HG02678 (cell line): ENCODE data around the gene CHIC2.
"Not testable (repeated sequence)": the region's sequence is repeated elsewhere in the genome, so short reads cannot be mapped to it uniquely, and the experiment has no call there.

ENCODE experiments used
- ATAC-seq: cut with Tn5 transposase; IDR thresholded peaks from one replicate; pipeline ENCODE4 v1.9.1; 2021; ENCODE audit warnings: mild to moderate bottlenecking, moderate library complexity; ENCODE audit not compliant: unreplicated experiment

CHIC2 gene

DNA sequence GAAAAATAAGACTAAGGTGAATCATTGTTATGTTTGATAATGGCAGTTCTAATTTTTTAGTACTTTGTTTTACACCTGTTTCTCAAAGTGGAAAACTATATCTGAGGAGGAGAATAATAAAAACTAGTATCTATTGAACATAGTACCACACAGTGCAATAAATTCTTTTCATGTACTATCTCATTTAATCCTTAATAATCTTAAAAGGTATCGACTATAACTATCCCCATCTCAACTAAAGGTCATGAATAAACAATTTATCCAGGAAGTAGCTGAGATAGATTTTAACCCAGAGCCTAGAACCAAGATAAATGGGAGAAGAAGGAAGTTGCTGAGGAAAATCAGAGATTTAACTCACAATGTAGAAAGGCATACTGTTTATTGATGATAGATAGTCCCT lies 2.5 kb downstream of the CHIC2 start:
- ATAC-seq = no peak

DNA sequence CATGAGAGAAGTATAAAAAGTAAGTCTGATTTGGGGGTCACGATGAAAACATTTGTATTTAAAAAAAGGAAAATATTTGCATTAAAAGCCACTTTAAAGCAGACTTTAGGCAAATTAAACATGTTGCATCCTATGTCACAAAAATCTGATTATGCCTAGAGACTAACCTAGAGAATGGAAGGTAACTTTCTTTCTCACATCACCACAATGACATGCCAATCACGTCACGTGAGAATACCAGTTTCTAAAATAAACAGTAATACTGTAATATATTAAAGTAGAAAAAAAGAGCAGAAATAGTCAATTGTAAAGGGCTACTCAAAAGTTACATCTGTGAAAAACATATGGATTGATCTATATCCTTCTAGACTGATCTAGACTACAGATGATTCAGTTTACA lies 3.3 kb downstream of the CHIC2 start:
- no peak for ATAC-seq

DNA sequence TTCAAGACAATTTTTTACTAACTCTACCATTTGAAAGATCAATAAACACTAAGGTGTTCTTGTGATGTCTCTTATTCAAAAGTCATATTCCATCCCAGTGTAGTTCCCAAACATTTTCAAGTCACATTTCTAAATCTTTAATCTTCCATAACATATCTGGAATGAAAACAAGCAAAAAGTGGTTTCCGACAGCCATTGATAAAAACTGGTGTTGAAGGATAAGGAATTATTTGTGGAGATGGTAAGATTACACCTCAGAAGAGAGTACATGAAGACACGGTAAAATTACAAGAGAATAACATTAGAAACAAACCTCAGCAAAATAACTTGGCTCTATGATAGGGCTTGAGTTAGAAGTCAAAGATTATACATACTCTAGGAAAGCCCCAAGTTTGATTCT lies 4.3 kb downstream of the CHIC2 start:
- ATAC-seq = no peak

DNA sequence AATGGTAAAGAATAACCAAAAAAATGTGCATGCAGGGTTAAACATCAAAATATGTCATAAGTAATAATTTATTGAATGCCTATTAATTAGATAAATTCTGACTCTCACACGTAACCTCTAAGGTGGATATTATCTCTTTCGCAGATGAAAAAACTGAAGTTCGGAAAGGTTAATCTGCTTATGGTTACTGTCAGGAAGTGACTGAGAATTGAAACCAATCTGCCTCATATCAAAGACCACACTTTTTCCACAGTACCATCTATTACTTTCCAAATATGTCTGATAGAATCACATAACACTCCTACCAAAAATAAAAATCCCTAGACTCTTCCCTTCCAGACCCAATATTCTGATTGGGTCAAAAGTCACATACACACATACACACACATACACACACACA lies 6.2 kb downstream of the CHIC2 start:
- peak; percentile 55 for ATAC-seq

DNA sequence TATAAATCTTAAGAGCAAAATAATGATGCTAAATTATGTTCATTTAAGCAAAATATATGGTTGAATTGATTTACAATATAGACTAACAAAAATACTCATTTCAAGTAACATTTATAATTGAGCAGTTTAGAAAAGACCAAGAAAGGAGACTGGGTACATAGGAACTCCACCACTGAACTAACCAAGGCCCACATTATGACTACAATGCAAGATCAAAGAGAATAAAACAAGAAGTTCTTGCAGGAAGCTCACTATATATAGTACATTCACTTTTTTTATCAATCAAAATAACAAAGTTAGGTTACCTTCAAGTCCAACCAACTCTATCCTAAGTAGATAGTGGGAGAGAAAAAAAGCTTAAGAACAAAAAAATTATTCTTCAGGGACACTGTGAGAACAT lies 8.0 kb downstream of the CHIC2 start:
- ATAC-seq = no peak

DNA sequence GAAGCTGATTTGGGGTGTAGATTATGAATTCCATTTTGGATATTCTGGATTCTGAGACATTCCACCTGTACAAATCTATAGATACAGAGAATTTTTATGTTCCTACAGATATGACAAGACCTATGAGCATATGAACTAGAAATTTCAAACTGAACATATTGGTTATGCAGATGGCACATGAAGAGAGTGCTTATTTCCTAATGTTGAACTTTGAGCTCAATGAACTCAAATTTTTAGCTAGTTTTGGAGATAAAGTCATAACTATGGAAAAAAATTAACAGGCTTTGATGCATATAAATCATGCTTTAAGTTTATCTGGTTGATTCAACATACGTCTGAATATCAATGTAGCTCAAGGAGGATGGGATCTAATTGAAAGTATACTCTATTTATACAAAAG lies 8.9 kb downstream of the CHIC2 start:
- no peak for ATAC-seq

DNA sequence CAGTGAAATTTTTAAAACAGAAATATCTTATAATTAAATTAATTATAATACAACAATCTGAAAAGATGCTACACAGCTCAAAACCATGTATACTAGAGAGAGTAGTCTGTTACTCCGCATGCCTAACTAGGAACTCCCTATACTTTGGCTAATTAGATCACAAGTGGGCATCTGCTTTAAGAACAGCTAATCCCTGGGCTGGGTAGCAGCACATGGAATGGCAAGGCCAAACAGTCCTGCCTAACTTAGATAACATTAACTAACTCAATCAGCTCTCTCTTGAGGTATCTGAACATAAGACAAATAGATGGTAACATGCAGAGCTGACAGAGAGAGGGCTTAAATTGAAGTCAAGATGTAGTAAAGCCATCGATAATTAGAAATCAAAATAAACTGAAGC lies 9.9 kb downstream of the CHIC2 start:
- ATAC-seq = no peak

DNA sequence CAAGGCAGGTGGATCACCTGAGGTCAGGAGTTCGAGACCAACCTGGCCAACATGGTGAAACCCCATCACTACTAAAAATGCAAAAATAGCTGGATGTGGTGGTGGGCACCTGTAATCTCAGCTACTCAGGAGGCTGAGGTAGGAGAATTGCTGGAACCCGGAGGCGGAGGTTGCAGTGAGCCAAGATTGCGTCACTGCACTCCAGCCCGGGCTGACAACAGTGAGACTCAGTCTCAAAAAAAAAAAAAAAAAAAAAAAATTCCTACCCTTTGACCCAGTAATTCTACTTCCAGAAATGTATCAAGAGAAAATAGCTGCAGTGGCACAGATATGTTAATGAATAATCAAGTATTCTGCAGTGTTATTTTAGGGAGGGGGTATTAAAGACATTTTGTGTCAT lies 11.1 kb downstream of the CHIC2 start:
- ATAC-seq = not testable (repeated sequence)

DNA sequence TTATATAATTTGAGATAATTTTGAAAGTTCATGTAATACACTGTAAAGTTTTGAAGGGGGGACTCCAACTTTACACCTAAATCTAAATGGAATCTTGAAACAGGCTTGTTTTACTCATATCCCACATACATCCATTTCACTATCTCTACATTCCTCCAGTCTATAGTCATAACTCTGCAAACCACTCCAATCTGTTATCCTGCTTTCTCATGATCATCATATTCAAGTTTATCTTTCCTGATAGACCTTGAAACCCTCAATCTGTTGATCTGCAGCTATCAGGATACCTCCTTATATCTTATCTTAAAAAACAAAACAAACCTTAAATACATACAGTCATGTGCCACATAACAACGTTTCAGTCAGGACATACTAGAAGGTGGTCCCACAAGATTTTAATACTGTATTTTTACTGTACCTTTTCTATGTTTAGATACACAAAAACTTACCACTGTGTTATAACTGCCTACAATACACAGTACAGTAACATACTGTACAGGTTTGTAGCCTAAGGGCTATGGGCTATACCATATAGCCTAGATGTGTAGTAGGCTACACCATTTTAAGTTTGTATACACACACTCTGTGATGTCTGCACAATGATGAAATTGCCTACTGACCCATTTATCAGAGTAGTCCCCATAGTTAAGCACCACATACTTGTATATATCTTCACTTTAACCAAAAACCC lies 14.0 kb downstream of the CHIC2 start:
- ATAC-seq = no peak

DNA sequence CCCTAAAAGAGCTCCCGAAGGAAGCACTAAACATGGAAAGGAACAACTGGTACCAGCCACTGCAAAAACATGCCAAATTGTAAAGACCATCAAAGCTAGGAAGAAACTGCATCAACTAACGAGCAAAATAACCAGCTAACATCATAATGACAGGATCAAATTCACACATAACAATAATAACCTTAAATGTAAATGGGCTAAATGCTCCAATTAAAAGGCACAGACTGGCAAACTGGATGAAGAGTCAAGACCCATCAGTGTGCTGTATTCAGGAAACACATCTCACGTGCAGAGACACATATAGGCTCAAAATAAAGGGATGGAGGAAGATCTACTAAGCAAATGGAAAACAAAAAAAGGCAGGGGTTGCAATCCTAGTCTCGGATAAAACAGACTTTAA lies 20.8 kb downstream of the CHIC2 start:
- not testable (repeated sequence) for ATAC-seq

DNA sequence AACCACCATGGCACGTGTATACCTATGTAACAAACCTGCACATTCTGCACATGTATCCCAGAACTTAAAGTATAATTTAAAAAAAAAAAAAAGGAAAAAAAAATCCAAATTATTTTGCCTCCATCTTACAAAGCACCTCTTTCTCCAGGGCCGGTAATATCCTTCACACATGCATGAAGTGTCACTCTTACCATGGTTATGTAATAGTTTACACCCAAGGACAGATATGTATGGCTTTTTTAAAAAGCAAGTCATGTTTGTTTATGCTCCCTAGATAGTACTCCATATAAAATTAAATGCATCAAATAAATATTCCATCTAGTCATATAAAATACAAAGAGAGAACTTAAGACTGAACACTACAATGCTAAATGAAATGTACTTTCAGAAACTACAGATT lies 22.5 kb downstream of the CHIC2 start:
- no peak for ATAC-seq

DNA sequence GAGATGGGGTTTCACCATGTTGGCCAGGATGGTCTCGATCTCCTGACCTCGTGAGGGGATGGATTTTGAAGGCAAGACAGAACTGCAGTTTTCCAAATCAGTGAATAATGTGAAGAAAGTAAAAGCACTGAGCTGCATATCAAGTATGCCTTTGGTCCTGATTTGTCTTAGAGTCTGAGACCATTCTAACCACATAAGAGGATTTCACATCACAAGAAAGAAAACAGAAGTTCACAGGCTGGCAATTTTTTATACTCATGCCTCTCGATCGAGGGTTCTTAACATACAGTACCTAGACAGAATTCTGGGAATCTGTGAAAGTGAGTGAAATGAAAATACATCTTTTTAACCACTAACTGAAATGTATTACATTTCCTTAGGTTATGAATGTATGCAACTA lies 23.3 kb downstream of the CHIC2 start:
- no peak for ATAC-seq

DNA sequence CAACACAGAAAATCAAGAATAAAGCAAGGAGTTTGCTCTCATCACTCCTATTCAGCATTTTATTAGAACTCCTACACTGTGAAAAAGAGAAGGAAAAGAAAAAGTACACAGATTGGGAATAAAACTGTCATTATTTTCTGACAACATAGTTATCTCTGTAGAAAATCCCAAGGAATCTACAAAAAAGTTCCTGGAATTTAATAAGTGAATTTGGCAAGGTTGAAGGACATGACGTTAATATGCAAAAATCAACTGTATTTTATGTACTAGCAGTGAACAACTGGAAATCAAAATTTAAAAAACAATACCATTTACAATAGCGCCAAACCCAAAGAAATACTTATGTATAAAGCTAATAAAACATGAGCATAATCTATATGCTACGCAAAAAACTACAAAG lies 26.3 kb downstream of the CHIC2 start:
- ATAC-seq = no peak

DNA sequence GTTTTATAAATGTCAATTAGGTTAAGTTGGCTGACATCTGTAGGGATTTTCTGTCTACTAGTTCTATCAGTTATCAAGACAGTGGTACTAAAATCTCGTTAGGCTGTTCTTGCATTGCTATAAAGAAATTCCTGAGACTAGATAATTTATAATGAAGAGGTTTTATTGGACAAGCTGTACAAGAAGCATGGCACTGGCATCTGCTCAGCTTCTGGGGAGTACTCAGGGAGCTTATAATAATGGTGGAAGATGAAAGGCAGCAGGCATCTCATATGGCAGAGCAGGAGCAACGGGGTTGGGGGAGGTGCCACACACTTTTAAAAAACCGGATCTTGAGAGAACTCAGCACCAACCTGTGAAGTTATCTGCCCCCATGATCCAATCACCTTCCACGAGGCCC lies 28.2 kb downstream of the CHIC2 start:
- no peak for ATAC-seq

DNA sequence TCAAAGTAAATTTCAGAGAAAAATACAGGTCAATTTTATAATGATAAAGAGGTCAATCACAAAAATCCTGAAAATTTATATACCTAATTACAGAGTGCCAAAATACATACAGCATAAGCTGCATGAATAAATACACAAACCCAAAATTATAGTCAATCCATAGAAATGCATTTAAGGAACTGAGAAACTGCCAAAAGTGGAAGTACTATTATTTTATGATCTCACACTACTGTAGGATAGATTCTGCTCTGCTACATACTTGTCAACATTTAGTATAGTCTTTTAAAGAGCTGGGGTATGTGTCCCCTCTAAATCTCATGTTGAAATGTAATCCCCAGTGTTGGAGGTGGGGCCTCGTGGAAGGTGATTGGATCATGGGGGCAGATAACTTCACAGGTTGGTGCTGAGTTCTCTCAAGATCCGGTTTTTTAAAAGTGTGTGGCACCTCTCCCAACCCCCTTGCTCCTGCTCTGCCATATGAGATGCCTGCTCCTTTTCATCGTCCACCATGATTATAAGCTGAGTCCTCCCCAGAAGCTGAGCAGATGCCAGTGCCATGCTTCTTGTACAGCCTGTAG lies 31.8 kb downstream of the CHIC2 start:
- ATAC-seq = peak; percentile 65

DNA sequence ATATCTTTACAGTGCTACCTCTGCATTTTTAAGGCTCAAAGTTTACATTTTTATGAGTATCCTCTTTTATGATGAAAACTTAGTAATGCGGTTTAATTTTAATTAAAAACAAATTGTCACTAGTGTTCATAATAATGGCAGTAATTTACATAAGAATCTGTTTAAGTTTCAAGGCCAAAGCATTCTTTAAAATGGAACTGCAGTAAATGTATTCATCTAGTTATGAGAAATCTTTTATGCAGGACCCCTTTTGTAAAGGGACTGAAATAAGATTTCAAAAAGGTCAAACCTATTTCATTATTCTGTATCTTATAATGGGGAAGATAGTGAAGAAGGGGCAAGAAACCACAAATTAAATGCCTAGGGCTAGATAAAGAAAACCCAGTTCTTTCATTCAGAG lies 37.1 kb downstream of the CHIC2 start:
- ATAC-seq = no peak

DNA sequence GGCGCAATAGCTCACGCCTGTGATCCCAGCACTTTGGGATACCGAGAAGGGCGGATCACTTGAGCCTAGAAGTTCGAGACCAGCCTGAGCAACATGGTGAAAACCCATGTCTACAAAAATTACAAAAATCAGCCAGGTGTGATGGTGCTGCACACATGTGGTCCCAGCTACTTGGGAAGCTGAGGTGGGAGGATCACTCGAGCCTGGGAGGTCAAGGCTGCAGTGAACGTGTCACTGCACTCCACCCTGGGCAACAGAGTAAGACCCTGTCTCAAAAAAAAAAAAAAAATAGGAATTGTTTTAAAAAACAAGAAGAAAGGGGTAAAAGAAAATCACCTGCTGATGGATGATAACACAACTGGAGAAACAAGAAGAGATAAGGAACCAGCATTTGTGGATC lies 38.8 kb downstream of the CHIC2 start:
- ATAC-seq = no peak

DNA sequence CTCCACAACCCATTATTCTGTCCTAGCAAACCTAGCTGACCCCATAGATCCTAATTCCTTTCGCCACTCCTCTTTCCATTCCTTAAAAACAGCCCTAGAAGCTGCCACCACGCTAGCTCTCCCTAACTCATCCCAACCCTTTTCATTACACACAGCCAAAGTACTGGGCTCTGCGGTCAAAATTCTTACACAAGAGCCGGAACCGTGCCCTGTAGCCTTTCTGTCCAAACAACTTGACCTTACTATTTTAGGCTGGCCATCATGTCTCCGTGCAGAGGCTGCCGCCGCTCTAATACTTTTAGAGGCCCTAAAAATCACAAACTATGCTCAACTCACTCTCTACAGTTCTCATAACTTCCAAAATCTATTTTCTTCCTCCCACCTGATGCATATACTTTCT lies 41.4 kb downstream of the CHIC2 start:
- ATAC-seq = not testable (repeated sequence)

DNA sequence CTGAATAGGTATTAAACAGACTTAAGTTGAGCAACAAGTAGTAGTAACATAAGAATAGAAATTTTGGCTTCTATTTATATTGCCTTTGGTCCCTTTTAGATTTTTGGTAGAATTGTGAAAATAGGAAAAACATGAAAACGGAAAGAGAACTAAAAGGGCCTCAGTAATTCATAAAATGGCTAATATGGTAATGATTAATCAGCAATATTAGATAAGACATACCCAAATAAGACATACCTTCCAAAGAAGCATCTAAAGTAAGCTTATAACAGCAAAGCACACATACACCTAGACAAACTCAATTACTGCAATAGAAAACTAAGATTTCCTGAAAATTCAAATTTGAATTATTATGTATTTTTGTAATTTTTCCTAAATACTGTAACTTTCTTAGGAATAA lies 46.4 kb downstream of the CHIC2 start:
- ATAC-seq = no peak

DNA sequence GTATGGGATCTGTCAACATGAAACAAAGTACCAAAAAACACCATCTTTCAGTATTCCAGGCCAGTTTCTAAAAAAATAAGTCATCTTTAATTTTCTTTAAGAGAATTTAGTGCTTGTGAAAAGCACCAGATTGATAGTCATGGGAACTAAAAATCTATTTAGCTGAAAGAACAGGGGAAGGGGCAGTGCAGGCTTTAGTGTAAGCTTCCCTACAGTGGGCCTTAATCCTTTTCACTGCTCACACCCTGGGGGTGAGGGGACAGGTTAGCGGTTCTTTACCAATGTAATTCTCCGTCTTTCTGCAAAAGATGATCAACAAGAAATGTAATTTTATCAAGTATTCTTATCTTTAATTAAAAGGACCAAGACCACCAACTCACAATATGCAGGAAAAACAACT lies 47.1 kb downstream of the CHIC2 start:
- ATAC-seq = no peak

DNA sequence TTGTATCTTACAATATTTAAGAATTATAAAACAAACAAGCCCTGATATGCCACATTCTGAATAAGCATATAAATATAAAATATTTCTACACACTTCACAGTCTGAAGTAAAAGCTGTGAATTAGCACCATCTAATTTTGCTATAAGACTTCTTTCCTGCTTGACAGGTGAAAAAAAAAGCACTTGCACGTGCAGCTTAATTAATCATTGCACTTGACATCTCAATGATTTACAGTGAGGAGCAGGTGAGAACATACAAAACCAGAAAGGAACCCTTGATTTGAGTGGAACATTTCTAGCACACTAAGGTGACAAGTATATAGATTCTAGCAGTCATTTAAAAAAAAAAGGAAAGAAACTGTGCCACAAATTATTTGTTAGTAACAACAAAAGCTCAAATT lies 47.9 kb downstream of the CHIC2 start:
- no peak for ATAC-seq

DNA sequence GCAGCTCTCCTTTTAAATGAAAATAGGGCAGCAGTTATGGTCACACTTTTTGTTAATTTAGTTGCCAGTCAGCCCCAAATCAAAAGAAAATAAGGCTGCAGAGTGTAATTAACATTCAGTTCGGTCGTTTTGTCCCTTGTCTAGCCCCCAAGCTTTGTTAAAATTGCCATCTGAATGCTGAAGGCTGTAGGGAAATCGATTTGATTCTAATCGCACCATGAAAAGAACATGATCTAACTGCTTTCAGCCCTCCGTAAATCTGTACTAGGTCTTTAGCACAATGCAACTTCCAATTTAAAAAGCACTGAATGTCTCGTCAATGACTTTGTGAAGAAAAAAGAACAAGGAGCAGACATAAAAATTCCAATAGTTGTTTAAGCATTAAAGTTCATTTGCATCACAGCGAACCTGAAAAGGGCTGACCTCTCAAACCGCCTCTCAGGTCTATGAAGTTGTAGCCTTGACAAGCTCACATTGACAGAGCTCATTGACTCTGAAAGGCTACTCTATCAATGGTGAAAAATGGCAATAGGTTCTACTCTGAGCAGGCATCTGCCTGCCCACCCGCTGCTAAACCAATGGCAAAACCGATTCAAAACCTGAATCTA lies 48.9 kb downstream of the CHIC2 start:
- no peak for ATAC-seq

DNA sequence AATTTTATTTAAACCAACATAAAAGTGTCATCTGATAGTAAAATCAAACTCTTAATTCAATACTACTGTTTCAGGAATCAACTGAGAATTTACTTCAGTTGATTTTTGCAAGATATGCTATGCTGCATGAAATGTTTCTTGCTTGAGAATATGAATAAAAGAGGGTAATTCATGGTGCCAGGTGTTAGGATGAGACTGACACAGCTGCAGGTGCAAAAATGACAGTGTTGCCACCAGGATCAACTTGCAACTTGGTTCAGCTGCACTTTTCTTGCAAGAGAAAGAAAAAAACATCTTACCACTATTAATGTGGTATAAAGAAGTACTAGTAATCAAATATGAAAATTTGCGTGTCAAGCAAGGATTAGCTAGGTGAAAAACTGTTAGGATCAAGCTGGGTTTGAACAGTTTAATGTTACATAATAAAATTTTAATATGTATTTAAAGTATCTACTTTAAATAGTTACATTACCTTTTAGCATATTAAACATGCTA lies 49.7 kb downstream of the CHIC2 start:
- ATAC-seq = no peak
